OCI-LY7 (cell line): ENCODE measurements around the gene CD81. TPM values are rescaled to one million over a fixed set of nuclear protein-coding genes. Genes with fewer than 3 reads are reported as not detected.

Experiments
- BruUV-seq: library from RNA; stranded (reverse); fragments of 400-500 nt; replicated peaks from 2 replicates; lab custom pipeline; 2021; lab: Mats Ljungman, UMichigan
- CTCF ChIA-PET: fragments of 300-600 bp; sonication (Branson Sonifier 250); formaldehyde crosslinking; loops from one replicate; lab custom pipeline; 2022; ENCODE audit warnings: antibody characterized with exemption; ENCODE audit not compliant: unreplicated experiment; lab: Charles Lee
- POLR2A ChIA-PET: fragments of 300-600 bp; sonication (Branson Sonifier 250); formaldehyde crosslinking; loops from one replicate; lab custom pipeline; 2022; ENCODE audit warnings: antibody characterized with exemption; lab: Charles Lee
- DNase-seq: peaks from one replicate; pipeline ENCODE4 v3.0.0-alpha.2; 2015; ENCODE audit warnings: low spot score
- H2AFZ ChIP-seq: fragments of 200-600 bp; sonication (generic), shearing (Covaris generic); 2 replicates; pipeline ENCODE4 v1.6.1; 2014; ENCODE audit warnings: mild to moderate bottlenecking, antibody characterized with exemption, low read length, moderate library complexity
- H3K27ac ChIP-seq: fragments of 200-600 bp; sonication (generic); 2 replicates; pipeline ENCODE4 v1.5.1; 2014; ENCODE audit warnings: mixed run types, low read depth, mild to moderate bottlenecking, moderate library complexity, low read length, inconsistent platforms; ENCODE audit not compliant: poor library complexity, severe bottlenecking
- H3K36me3 ChIP-seq: fragments of 200-600 bp; sonication (generic); 2 replicates; pipeline ENCODE4 v1.6.1; 2014; ENCODE audit warnings: mild to moderate bottlenecking, antibody characterized with exemption, low read length, moderate library complexity, mixed read lengths; ENCODE audit not compliant: insufficient read depth
- H3K4me1 ChIP-seq: fragments of 200-600 bp; sonication (generic); 2 replicates; pipeline ENCODE4 v1.5.1; 2014; ENCODE audit warnings: mild to moderate bottlenecking, low read length; ENCODE audit not compliant: insufficient read depth, poor library complexity, severe bottlenecking
- H3K4me2 ChIP-seq: fragments of 200-600 bp; sonication (generic); 2 replicates; pipeline ENCODE4 v1.6.1; 2014; ENCODE audit warnings: mild to moderate bottlenecking, low read length
- H3K4me3 ChIP-seq: fragments of 200-600 bp; sonication (generic); 2 replicates; pipeline ENCODE4 v1.5.1; 2014; ENCODE audit warnings: mild to moderate bottlenecking, low read depth, low read length; ENCODE audit not compliant: poor library complexity, severe bottlenecking
- H3K79me2 ChIP-seq: fragments of 200-600 bp; sonication (generic); 2 replicates; pipeline ENCODE4 v1.6.1; 2016; ENCODE audit warnings: low read depth, mild to moderate bottlenecking, low read length, moderate library complexity, mixed read lengths; ENCODE audit not compliant: insufficient read depth
- H3K9me2 ChIP-seq: fragments of 200-600 bp; sonication (generic); 2 replicates; pipeline ENCODE4 v1.6.1; 2016; ENCODE audit warnings: mild to moderate bottlenecking, low read length, mixed read lengths; ENCODE audit not compliant: insufficient read depth
- H3K9me3 ChIP-seq: fragments of 200-600 bp; sonication (generic); 2 replicates; pipeline ENCODE4 v1.6.1; 2014; ENCODE audit warnings: mild to moderate bottlenecking, mixed run types, low read length, mixed read lengths
- H4K20me1 ChIP-seq: fragments of 200-600 bp; sonication (generic); 2 replicates; pipeline ENCODE4 v1.6.1; 2014; ENCODE audit warnings: mild to moderate bottlenecking, antibody characterized with exemption, low read length, moderate library complexity, mixed read lengths; ENCODE audit not compliant: insufficient read depth
- CTCF ChIP-seq: fragments of 200-600 bp; sonication (generic); conservative IDR thresholded peaks from 2 replicates; pipeline ENCODE4 v1.5.1; 2014; ENCODE audit warnings: mild to moderate bottlenecking, antibody characterized with exemption, low read length, moderate library complexity, mixed read lengths
- EZH2phosphoT487 ChIP-seq: fragments of 200-600 bp; sonication (generic); IDR thresholded peaks from 2 replicates; pipeline ENCODE4 v1.6.1; 2018; ENCODE audit warnings: low read depth, borderline replicate concordance, mild to moderate bottlenecking, mixed run types, antibody characterized with exemption, low read length, moderate library complexity, mixed read lengths
- intact Hi-C: fragments of 100-400 bp; cut with micrococcal nuclease; formaldehyde crosslinking; loops from one replicate; pipeline ENCODE4 v1.10.0; 2022; ENCODE audit not compliant: unreplicated experiment
- total RNA-seq, 2 experiments: library from RNA; depleted of rRNA in 1 of 2; stranded (reverse); fragments of >200 nt in 1 of 2; shearing (Covaris generic) in 1 of 2; gene quantifications; 2 replicates each; pipeline ENCODE4 v1.2.3, GENCODE V29; 2014 to 2022

CD81 gene
- total RNA-seq, 2 experiments from 2014 or later: 290 to 343 TPM

- Histone ChIP-seq H4K20me1 (no peaks in the 10 kb centered on the region), H3K27ac (no peak overlapping the region), H3K4me3 (no peak overlapping the region), H3K4me2 (no peak overlapping the region), H3K36me3 (no peaks in the 10 kb centered on the region), H3K4me1 (no peaks in the 10 kb centered on the region), H2AFZ (no peak overlapping the region), H3K9me3 (no peaks in the 10 kb centered on the region), H3K9me2 (no peaks in the 10 kb centered on the region), H3K79me2 (no peaks in the 10 kb centered on the region)
- TF ChIP-seq CTCF (no peak), EZH2phosphoT487 (no peak)
- ChIA-PET CTCF (no interaction called here), POLR2A (no interaction called here)
- DNase-seq: no peak
- intact Hi-C loops: no loop called here
- BruUV-seq: no TSS peak
Observed at GRCh38 chr11:2439820-2440219, 62.7 kb downstream of the CD81 start.

GRCh38 chr11:2440646-2441045 is 63.5 kb downstream of the CD81 start:
- no peak for DNase-seq
- H3K9me3 ChIP-seq: no peaks in the 10 kb centered on the region
- no peak overlapping the region for H3K4me2 ChIP-seq
- no peaks in the 10 kb centered on the region for H3K79me2 ChIP-seq
- no peaks in the 10 kb centered on the region for H4K20me1 ChIP-seq
- H3K27ac ChIP-seq: no peak overlapping the region
- ChIA-PET CTCF (interaction anchor here (0.5 kb wide), 1 partner anchor 88 kb away, joined by 4 read pairs; no protein-coding TSS in a partner anchor), POLR2A (no interaction called here)
- no peaks in the 10 kb centered on the region for H3K9me2 ChIP-seq
- no peak overlapping the region for H2AFZ ChIP-seq
- no peaks in the 10 kb centered on the region for H3K36me3 ChIP-seq
- TF ChIP-seq CTCF (no peak), EZH2phosphoT487 (no peak)
- no TSS peak for BruUV-seq
- H3K4me3 ChIP-seq: no peak overlapping the region
- intact Hi-C loops: no loop called here
- peaks cover 5% of the 10 kb centered on the region for H3K4me1 ChIP-seq

- ChIA-PET POLR2A (interaction anchor here (0.7 kb wide), 1 partner anchor 1575 kb away, joined by 6 read pairs; no protein-coding TSS in a partner anchor), CTCF (interaction anchor here (0.5 kb wide), 1 partner anchor 87 kb away, joined by 4 read pairs; no protein-coding TSS in a partner anchor)
- Histone ChIP-seq H2AFZ (no peak overlapping the region), H3K9me3 (no peaks in the 10 kb centered on the region), H3K9me2 (no peaks in the 10 kb centered on the region), H3K36me3 (no peaks in the 10 kb centered on the region), H4K20me1 (no peaks in the 10 kb centered on the region), H3K4me2 (no peak overlapping the region), H3K79me2 (no peaks in the 10 kb centered on the region), H3K27ac (no peak overlapping the region), H3K4me1 (peaks cover 6% of the 10 kb centered on the region), H3K4me3 (no peak overlapping the region)
- DNase-seq: no peak
- no peak for TF ChIP-seq CTCF
- TF ChIP-seq EZH2phosphoT487: no peak
- intact Hi-C loops: no loop called here
- no TSS peak for BruUV-seq
Observed at GRCh38 chr11:2441171-2441570, 64.1 kb downstream of the CD81 start.
